Immature natural killer cell (primary cell): ENCODE results near the gene PCK1. TPM values are rescaled to one million over a fixed set of nuclear protein-coding genes. Genes with fewer than 3 reads are reported as not detected.

ENCODE experiments used
- DNase-seq, 3 donors: peaks; one replicate each; pipeline ENCODE4 v3.0.0; 2022; ENCODE audit warnings: mixed read lengths in 1 of 3
- H3K27ac Mint-ChIP-seq, 6 donors: one replicate each; pipeline ENCODE4 v1.8.0; 2020; ENCODE audit warnings: mixed read lengths in 6 of 6, mild to moderate bottlenecking in 5 of 6, inconsistent platforms in 4 of 6, moderate library complexity in 3 of 6
- H3K27me3 Mint-ChIP-seq, 3 donors: one replicate each; pipeline ENCODE4 v1.8.0; 2020 to 2021; ENCODE audit warnings: low read depth in 3 of 3, mild to moderate bottlenecking in 3 of 3, mixed read lengths in 3 of 3, moderate library complexity in 3 of 3, inconsistent platforms in 1 of 3
- H3K36me3 Mint-ChIP-seq, 3 donors: one replicate each; pipeline ENCODE4 v1.8.0; 2020; ENCODE audit warnings: mixed read lengths in 3 of 3, inconsistent platforms in 2 of 3, mild to moderate bottlenecking in 2 of 3
- H3K4me1 Mint-ChIP-seq, 2 donors: one replicate each; pipeline ENCODE4 v1.8.0; 2020; ENCODE audit warnings: inconsistent platforms in 2 of 2, mild to moderate bottlenecking in 2 of 2, mixed read lengths in 2 of 2, moderate library complexity in 1 of 2
- H3K4me3 Mint-ChIP-seq, 5 donors: one replicate each; pipeline ENCODE4 v1.8.0; 2020; ENCODE audit warnings: mild to moderate bottlenecking in 5 of 5, mixed read lengths in 5 of 5, inconsistent platforms in 3 of 5, moderate library complexity in 3 of 5
- H3K9me3 Mint-ChIP-seq, 6 donors: one replicate each; pipeline ENCODE4 v1.8.0; 2020; ENCODE audit warnings: mild to moderate bottlenecking in 6 of 6, mixed read lengths in 6 of 6, inconsistent platforms in 4 of 6, moderate library complexity in 3 of 6
- polyA plus RNA-seq, 3 donors: library from polyadenylated mRNA; unstranded; fragments of 300-500 nt; fragmentation: Illumina TruSeq; gene quantifications; one replicate each; pipeline ENCODE4 v1.2.3, GENCODE V29; 2021

The PCK1 gene
- polyA plus RNA-seq, 3 donors from 2014 or later = not detected

GRCh38 chr20:57570145-57570850, 9.4 kb downstream of the PCK1 start:
- no peak overlapping the region for H3K4me3 Mint-ChIP-seq
- H3K27ac Mint-ChIP-seq = no peak overlapping the region
- H3K27me3 Mint-ChIP-seq = peaks cover 4 to 11% (median 10%) of the 10 kb centered on the region in 3 donors
- H3K36me3 Mint-ChIP-seq = no peaks in the 10 kb centered on the region
- DNase-seq = no peak
- H3K4me1 Mint-ChIP-seq = no peaks in the 10 kb centered on the region
- no peaks in the 10 kb centered on the region for H3K9me3 Mint-ChIP-seq

- H3K27me3 Mint-ChIP-seq = peaks cover 4 to 11% (median 10%) of the 10 kb centered on the region in 3 donors
- DNase-seq = no peak
- H3K4me1 Mint-ChIP-seq = no peaks in the 10 kb centered on the region
- H3K36me3 Mint-ChIP-seq = no peaks in the 10 kb centered on the region
- H3K27ac Mint-ChIP-seq = no peak overlapping the region
- H3K4me3 Mint-ChIP-seq = no peak overlapping the region
- no peaks in the 10 kb centered on the region for H3K9me3 Mint-ChIP-seq
These were observed 10.0 kb downstream of the PCK1 start for GRCh38 chr20:57570920-57571319.

- H3K27ac Mint-ChIP-seq = no peak overlapping the region
- H3K4me3 Mint-ChIP-seq = no peak overlapping the region
- no peaks in the 10 kb centered on the region for H3K9me3 Mint-ChIP-seq
- no peak for DNase-seq
- H3K36me3 Mint-ChIP-seq = no peaks in the 10 kb centered on the region
- H3K27me3 Mint-ChIP-seq = peaks cover 3 to 11% (median 10%) of the 10 kb centered on the region in 3 donors
- no peaks in the 10 kb centered on the region for H3K4me1 Mint-ChIP-seq
These were observed 11.0 kb downstream of the PCK1 start for GRCh38 chr20:57571782-57572416.

- no peaks in the 10 kb centered on the region for H3K36me3 Mint-ChIP-seq
- peaks cover 0 to 7% (median 6%) of the 10 kb centered on the region in 3 donors for H3K27me3 Mint-ChIP-seq
- no peak overlapping the region for H3K4me3 Mint-ChIP-seq
- no peak for DNase-seq
- no peak overlapping the region for H3K27ac Mint-ChIP-seq
- no peaks in the 10 kb centered on the region for H3K9me3 Mint-ChIP-seq
- no peaks in the 10 kb centered on the region for H3K4me1 Mint-ChIP-seq
These were observed 12.3 kb downstream of the PCK1 start for GRCh38 chr20:57573242-57573641.

- no peak for DNase-seq
- peaks cover 0 to 6% (median 5%) of the 10 kb centered on the region in 3 donors for H3K27me3 Mint-ChIP-seq
These were observed 13.0 kb downstream of the PCK1 start for GRCh38 chr20:57573894-57574293.

GRCh38 chr20:57574954-57575353, 14.0 kb downstream of the PCK1 start:
- Mint-ChIP-seq H3K27ac (no peak overlapping the region), H3K9me3 (no peaks in the 10 kb centered on the region), H3K27me3 (peaks cover 2 to 10% (median 4%) of the 10 kb centered on the region in 3 donors), H3K4me1 (no peaks in the 10 kb centered on the region), H3K4me3 (no peak overlapping the region), H3K36me3 (no peaks in the 10 kb centered on the region)
- DNase-seq = no peak

More at GRCh38 chr20:57573894-57574293, 13.0 kb downstream of the PCK1 start:
- Mint-ChIP-seq H3K27ac (no peak overlapping the region), H3K36me3 (no peaks in the 10 kb centered on the region), H3K9me3 (no peaks in the 10 kb centered on the region), H3K4me3 (no peak overlapping the region), H3K4me1 (no peaks in the 10 kb centered on the region)

- Mint-ChIP-seq H3K9me3 (no peaks in the 10 kb centered on the region), H3K27me3 (peaks cover 0 to 12% (median 7%) of the 10 kb centered on the region in 3 donors), H3K4me1 (no peaks in the 10 kb centered on the region), H3K27ac (no peak overlapping the region), H3K4me3 (no peak overlapping the region), H3K36me3 (no peaks in the 10 kb centered on the region)
- no peak for DNase-seq
These were observed 15.1 kb downstream of the PCK1 start for GRCh38 chr20:57576002-57576401.

- Mint-ChIP-seq H3K9me3 (no peaks in the 10 kb centered on the region), H3K4me1 (no peaks in the 10 kb centered on the region), H3K36me3 (no peaks in the 10 kb centered on the region), H3K27ac (no peak overlapping the region), H3K4me3 (no peak overlapping the region), H3K27me3 (peaks cover 2 to 10% (median 9%) of the 10 kb centered on the region in 3 donors)
- no peak for DNase-seq
These were observed 16.0 kb downstream of the PCK1 start for GRCh38 chr20:57576617-57577550.

GRCh38 chr20:57577679-57578475, 17.0 kb downstream of the PCK1 start:
- H3K4me1 Mint-ChIP-seq = no peaks in the 10 kb centered on the region
- peaks cover 3 to 18% (median 9%) of the 10 kb centered on the region in 3 donors for H3K27me3 Mint-ChIP-seq
- no peaks in the 10 kb centered on the region for H3K36me3 Mint-ChIP-seq
- no peaks in the 10 kb centered on the region for H3K9me3 Mint-ChIP-seq
- H3K27ac Mint-ChIP-seq = no peak overlapping the region
- no peak for DNase-seq
- H3K4me3 Mint-ChIP-seq = no peak overlapping the region

GRCh38 chr20:57578476-57579165, 17.7 kb downstream of the PCK1 start:
- H3K4me3 Mint-ChIP-seq = no peak overlapping the region
- peaks cover 3 to 21% (median 8%) of the 10 kb centered on the region in 3 donors for H3K27me3 Mint-ChIP-seq
- no peak for DNase-seq
- H3K27ac Mint-ChIP-seq = no peak overlapping the region
- no peaks in the 10 kb centered on the region for H3K36me3 Mint-ChIP-seq
- no peaks in the 10 kb centered on the region for H3K4me1 Mint-ChIP-seq
- H3K9me3 Mint-ChIP-seq = no peaks in the 10 kb centered on the region

GRCh38 chr20:57579331-57579897, 18.5 kb downstream of the PCK1 start:
- no peak overlapping the region for H3K27ac Mint-ChIP-seq
- H3K4me1 Mint-ChIP-seq = no peaks in the 10 kb centered on the region
- DNase-seq = no peak
- no peaks in the 10 kb centered on the region for H3K36me3 Mint-ChIP-seq
- H3K4me3 Mint-ChIP-seq = no peak overlapping the region
- H3K27me3 Mint-ChIP-seq = peaks cover 5 to 21% (median 11%) of the 10 kb centered on the region in 3 donors
- no peaks in the 10 kb centered on the region for H3K9me3 Mint-ChIP-seq

- no peaks in the 10 kb centered on the region for H3K9me3 Mint-ChIP-seq
- no peak for DNase-seq
- no peaks in the 10 kb centered on the region for H3K36me3 Mint-ChIP-seq
- peaks cover 7 to 21% (median 14%) of the 10 kb centered on the region in 3 donors for H3K27me3 Mint-ChIP-seq
- H3K4me1 Mint-ChIP-seq = no peaks in the 10 kb centered on the region
- no peak overlapping the region for H3K27ac Mint-ChIP-seq
- no peak overlapping the region for H3K4me3 Mint-ChIP-seq
These were observed 19.1 kb downstream of the PCK1 start for GRCh38 chr20:57579898-57580447.
